CD4-positive, alpha-beta T cell treated with Interleukin-6 for 4 hours (primary cell): ENCODE measurements around the gene STARD8.
"Not testable (repeated sequence)": the region's sequence is repeated elsewhere in the genome, so short reads cannot be mapped to it uniquely, and the experiment has no call there.

Source experiments
- DNase-seq: peaks from one replicate; pipeline ENCODE4 v3.0.0-alpha.2; 2020; ENCODE audit warnings: mixed read lengths

Gene STARD8

DNA sequence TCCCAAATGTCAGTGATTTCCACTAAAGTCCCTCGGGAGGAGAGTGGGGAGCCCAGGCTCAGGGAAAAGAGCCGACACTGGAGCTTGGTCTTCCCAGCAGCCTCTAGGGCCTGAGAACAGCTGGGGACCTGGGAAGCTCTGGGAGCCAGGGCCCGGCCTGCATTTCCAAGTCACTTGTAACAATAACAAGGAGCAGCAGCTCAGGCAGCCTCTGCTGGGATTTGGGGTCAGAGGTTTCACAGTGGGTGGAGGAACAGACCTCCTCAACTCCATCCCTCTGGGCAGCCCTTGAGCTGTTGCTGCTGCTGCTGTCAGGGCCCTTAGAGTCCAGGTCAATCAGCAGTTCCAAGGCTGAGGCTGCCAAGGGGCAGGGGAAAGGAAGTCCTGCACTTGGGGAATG lies 11.1 kb downstream of the STARD8 start:
- no peak for DNase-seq

DNA sequence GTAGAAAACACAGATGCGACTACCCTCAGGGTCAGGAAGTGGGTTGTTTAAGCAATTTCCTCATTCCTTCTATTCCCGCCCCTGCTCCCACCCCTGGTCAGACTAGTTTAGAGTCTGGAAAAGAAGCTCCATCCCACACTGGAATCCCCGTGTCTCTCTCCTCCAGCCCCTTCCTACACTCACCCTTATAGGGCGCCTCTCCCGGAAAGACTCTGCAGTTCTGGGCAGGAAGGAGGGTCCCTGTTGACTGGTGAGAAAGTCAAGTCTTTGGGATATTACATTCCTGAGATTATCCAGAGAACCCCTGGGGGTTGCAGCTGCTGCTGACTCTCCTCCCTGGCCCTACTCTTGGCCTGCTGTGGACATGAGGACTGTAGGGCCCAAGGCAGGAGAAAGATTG lies 11.9 kb downstream of the STARD8 start:
- no peak for DNase-seq

DNA sequence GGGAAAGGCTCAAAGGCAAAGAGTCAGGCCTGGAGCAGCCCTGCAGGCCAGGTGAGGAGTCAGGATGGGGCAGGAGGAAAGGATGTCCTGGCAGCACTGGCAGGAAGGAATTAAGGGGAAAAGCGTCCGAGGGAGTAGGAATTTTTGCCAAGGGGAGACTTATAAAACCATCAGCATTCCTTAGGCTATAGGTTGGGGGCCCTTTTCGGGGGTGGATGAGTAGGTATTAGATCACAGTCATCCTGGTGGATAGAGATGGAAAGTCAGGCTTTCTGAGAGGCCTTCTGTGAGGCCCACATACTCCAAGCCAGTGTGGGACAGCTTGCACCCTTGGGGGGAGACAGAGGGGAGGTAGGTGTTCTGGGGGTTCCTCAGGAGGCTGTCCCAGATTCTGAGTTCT lies 12.3 kb downstream of the STARD8 start:
- DNase-seq: no peak

DNA sequence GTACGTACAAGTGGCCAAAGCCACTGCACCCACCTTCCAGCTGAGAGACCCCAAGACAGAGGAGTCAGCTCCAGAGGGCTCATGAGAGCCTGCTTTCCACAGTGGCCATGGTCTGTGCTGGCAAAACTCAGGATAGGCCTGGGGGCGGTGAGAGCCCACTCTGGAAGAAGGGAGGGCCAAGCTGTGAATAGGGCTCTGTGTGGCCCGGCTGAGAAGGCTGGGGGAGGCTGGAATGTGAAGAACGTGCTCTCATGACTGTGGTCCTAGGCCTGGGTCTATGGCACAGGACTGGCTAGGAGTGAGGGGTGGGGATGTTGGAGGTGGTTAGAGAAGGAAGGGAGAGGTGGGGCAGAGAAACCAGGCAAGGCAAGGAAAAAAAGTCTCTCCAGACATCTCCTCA lies 13.3 kb downstream of the STARD8 start:
- DNase-seq: no peak

DNA sequence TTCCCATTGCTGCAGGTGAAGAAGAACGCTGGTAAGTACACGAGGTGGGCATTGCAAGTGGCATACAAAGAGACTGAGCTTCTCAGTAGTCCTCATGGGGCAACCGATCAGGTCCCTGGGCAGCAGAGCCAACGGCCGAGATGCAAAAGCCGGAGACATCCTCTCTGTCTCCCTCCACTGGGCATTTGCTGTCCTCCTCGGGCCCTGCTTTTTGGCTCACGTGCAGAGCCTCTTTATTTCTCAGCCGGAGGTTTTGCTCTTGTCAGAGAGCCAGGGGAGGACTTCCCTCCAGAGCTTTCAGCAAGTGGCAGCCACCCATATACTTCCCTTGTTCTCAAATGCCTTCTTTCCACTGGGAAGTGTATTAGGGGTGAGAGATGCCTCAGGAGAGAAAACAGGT lies 18.0 kb downstream of the STARD8 start:
- DNase-seq: no peak

DNA sequence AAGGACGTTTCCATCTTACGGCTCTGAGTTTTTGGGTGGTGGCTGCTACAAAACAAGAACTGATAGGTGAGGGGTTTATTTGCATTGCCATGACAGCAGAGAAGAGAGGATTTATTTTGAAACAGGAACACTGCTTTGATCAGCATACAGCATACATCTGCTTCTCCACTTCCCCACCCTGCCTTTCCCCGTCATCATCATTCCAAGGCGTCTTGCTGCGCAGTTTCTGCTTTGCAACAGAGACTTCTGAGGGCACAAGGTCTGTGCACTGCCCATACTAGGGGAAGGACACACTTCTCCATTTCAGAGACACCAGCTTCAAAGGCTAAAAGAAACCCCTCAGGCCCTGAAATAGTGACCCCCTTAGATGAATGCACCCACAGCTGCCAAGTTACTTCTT lies 19.1 kb downstream of the STARD8 start:
- DNase-seq: no peak

DNA sequence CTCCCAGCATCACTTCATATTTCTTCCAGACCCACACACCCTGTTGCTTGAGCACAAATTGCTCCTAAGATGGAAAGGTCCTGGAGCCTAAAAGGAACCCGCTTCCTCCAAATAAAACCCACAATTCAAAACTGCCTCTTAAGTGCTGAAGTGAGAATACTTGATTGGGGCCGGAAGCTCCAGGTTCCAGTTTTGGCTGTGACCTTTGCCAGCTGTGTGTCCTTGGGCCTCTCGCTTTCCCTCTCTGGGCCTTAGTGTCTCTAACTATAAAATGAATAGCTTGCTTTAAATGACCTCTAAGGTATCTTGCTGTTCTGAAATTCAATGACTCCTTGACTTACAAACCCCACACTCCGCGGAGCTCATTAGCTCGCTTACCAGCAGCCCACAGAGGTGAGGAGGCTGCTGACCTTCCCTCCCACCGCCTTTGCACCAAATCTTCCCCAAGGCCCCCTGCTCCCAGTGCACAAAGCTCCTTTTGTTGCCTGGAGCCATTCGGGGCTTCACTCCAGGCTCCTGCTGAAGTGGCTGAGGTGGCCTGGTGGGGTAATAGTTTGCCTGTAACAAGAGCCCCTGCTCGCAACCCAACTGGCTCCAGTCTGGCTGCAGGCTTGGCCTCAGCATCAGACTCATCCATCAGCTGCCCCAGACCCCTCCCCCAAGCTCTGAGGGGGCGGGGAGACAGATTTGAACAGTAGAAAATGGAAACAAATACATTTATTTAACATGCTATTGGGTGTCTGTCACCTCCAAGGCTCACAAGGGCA lies 21.8 kb downstream of the STARD8 start:
- DNase-seq: no peak

DNA sequence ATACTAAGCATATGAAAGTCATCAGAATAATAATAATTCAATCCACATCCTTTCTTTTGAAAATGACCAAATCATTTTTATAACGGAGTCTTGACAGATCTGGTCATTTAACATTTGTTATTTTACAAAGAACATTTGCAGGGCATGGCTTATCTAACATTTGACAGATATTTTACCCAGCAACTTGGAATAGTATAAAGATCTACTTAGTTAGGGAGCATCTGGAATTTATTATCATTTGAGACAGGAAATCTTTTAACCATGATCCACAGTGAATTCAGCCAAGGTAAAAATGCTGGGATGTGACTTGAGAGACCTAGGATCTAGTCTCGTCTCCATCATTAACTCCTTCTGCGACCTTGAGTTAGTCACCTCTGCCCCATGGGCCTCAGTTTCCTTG lies 22.4 kb downstream of the STARD8 start:
- DNase-seq: no peak

DNA sequence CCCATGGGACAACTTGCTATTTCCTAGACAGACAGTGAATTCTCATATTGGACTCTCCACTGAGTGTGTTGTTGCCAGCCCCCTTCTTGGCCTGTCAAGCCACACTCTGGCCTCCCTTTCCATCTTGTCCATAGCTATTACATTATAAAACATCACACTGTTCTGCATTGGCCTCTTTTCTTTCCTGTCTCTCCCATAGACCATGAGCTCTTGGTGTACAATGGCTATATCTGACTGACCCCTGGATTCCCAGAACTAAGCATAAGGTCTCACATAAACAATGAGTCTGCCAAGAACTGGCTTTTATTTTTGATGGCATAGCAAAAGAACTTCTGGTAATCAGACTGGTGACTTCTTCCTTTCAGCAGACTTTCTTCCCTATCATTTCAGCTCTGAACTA lies 23.8 kb downstream of the STARD8 start:
- DNase-seq: no peak

DNA sequence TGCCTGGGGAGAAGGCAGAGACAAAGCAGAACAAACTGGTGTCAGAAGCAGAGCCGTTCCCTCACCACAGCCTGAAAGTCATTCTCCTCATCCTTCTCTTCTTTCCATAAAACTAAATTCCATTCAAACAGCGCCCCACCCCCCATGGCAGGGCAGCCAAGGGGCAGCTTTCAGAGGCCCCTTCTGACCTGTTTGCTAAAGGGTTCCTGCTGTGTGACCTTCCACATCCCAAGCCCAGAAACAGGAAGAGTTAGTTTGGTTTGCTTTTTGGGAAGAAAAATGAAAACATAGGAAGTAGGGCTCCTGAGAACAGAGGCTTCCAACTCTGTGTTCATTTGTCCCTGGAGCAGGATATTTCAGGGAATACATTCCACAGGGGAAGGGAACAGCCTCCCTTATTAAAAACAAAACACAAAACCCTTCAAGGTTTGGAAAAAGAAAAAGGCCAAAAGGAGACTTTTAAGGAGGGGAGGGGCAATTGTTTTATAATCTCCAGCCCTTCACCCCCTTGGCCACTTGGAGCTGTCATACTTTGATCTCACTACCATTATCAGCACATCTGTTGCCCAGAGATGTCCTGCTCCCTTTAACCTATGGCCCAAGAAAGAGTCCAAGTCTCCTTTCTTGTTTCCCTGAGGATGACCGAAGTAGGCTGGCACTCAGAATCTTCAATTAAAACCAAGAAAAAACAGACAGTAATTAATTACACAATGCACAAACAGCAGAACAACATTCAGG lies 25.3 kb downstream of the STARD8 start:
- DNase-seq: no peak

DNA sequence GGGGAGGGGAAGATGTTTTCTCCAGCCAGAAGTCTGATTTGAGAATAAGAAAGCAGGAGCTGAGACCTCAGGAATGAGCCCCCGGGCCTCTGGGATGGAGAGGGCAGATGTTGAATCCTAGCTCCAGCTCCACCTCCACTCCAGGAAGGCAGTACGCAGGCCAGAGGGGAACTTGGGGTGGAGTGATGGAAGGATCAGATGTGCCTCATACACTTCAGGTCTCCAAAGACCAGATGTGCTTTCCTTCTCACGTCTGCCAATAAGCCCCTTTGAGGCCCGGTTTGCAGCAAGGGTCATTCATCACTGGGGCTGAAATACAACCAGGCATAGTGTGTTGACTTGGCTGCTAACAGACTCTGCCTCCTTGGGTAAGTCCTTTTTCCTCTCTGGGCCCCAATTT lies 28.1 kb downstream of the STARD8 start:
- DNase-seq: no peak

DNA sequence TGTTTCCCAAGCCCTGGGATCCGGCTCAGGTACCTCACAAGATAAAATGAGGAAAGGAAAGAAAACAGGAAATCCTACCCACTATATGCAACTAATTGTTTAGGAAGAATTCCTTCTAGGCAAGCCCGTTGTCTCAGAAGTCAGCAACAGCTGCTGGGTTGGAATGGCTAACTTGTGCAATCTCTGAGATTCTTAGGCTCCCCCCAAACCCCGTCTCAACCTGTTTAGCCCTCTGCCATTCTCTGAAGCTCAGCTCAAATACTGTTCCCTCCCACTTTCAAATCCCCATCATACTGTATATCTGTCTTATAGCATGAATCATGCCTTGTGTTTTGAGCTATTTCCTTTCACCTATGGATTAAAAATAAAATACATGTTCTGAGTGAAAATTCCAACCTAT lies 28.9 kb downstream of the STARD8 start:
- no peak for DNase-seq

DNA sequence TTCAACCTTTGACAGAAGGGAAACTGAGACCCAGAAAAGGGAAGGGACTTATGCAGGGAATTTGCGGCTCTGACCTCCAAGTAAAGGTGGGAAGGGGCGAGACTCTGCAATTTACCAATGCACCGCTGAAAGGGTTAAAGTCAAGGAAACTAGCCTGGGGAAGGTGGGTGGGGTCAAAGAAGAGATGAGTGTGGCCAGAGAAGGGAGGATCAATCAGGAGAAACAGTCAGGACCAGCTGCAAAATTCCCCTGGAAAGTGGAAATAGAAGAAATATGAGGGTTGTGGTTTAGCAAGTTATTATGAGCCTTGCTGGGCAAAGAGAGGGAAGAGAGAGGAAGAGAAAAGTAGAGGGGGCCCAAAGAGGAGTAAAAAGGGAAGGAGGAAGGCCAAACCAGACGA lies 30.5 kb downstream of the STARD8 start:
- DNase-seq: no peak

DNA sequence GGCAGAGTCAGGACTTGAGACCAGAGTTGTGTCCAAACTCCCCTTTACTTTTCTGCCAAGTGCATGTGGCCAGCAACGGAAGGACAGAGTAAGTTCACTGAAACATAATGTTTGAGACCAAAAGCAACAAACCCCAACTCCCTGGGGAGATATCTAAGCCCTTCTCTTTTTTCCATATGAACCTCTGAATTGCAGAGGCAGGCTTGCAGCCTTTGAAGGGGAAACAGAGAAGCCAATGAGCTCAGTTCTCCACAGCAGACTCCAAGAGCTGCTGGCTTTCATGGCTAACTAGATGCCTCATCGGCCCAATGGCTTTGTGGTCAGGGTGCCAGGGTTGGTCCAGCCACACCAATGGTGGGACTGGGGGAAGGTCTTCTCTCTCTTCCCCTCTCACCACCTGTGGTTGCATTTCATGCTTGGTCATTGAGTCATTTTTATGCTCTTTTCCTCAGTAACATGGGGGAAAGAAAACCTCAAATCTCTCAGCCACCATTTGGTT lies 34.0 kb downstream of the STARD8 start:
- no peak for DNase-seq

DNA sequence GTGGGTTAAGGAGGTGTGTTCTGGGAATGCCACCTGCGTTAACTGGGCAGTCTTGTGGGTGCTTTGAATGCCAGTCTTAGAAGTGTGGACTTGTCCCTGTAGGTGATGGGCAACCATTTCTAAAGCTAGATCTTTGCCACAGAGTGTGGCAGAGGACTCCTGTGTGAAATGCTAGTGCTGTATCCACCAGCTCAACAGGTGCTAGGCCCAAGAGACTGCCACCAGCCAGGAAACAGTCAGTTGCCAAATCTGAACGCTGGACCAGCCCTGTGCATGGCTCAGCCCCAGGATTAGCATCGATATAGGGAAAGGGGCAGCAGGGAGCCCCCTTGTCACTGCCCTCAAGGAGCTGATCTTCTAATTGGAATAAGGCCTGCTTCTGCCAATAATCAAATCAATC lies 35.3 kb downstream of the STARD8 start:
- DNase-seq: no peak

DNA sequence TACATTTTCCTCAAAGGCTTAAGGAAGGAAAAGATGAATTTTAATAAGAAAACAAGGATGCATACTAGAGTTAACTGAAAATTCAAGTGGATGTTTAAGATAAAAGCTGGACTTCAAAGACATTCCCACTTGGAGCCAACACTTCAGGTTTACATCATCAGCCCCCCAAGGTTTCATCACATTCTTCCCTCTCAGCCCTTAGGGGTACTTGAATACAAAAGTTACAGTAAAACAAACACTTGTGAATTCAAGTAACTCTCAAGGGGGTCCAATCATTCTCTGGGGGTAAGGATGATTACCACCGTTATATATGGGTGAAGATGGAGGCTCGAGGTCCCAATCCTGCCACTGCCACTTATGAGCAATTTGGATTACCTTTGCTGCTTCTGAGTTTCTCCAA lies 36.1 kb downstream of the STARD8 start:
- no peak for DNase-seq

DNA sequence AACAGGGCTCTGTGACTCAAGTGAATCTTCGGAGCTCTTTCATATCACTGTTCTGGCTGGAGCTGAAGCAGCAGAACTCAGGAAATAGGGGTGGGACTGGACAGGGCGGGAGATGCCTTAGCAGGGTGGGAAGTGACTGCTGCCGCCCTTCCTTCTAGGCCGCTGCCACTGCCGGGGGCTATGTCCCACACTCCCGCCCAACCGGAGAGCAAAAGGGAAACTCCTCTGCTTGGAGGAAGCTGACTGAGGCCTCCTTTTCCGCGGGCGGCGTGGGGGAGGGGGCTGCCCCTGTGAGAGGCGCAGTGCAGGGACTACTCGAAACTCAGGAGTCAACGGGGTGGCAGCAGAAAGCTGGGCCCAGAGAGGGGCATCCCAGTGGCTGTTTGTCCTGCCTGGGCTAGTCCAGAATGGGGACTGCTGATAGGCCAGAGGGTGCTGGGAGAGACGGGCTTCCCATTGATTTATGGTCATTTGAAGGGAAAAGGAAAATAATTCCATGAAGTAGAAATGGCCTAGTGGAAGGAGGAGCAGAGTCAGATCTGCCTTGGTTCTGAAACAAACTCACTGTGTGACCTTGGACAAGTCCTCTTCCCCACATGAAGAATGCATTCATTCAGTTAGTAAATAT lies 36.9 kb downstream of the STARD8 start:
- no peak for DNase-seq

DNA sequence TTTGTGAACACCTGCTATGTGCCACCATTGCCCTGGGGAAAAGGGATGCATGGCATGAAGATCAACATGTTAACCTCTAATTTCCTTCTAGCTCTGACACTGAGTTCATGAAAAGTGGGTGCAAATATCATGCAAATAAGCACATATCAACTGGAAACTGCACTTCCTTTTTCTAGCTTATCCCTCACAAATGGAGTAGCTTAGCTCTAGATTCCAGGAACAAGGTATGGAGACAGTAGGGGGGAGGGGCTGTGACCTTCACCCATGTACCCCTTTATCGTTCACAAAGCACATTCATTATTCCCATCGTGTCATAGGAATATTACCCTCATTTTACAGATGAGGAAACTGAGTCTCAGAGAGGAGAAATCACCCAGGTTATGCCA lies 37.4 kb downstream of the STARD8 start:
- no peak for DNase-seq

DNA sequence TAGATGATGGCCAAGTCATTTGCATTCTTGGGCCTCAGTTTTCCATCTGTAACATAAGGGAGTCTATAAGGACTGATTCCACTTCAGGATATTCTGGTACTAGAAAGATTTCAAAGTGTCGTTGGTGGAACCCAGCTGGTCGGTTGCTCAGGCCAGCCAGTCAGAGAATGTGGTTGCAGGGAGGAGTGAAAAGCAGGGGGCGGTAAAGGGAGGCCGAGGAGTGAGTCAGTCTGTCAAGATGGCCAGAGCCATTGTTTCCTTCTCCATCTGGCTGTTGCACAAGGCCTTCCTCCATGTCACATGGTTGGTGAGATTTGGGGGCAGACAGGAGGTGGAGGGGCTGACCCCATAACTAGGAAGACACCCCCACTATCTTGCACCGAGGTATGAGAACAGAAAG lies 38.2 kb downstream of the STARD8 start:
- no peak for DNase-seq

DNA sequence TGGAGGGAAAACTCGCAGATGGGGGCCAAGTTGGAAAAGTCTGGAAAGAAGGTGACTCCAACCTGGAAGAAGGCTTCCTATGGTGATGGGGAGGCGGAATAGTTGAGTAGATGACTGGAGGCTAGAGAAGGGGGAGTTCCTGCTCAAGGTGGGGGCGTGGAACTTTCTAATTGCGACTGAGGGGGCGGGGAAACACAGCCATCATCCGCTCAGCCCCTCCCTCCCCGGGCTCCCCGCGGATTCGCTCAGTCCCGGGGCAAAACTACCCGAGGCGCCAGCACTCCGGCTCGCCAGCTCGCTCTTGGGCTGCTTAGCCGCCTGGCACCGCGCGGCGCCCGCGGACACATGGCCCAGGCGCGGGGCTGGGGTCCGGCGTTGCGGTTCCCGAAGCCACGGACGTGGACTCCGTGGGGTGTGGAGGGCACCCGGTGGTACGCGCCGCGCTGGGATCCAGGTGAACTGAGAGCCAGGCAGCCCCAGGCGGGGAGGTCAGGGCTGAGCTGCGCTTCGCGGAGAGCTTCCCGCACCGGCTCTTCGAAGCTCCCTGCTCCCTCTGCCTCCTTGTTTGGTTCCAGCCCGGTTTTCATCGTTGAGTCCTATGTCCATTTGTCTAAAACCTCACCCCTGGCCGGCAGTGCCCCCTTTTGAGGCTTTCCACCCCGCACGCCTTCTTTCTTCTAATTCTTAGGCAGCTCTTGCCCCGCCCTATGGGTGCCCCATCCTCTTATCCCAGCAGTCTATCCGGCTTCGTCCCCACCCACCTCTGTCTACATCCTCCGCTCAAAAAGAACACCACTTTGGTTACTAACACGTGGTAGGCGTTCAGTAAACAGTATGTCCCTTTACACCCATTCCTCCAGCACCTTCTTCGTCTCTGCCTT lies 38.9 kb downstream of the STARD8 start:
- DNase-seq: peak; percentile 13

DNA sequence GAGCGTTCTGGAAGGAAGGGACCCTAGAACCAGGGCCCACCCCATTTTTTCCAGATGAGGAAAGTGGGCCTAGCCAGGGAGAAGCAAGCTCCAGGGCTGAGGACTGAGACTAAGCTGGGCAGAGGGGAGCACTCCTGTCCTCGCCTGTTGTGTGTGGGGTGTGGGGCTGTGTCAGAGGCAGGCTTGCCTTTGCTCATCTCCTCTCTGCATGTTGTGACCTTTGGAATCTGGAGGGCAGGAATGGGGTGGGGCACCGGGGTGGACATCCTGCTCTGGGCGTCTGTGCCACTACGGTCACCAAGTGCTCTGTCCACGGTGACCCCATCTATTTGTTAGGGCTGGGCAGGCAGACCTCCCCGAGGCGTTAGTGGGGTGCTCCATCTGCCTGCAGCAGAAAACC lies 41.5 kb downstream of the STARD8 start:
- not testable (repeated sequence) for DNase-seq

DNA sequence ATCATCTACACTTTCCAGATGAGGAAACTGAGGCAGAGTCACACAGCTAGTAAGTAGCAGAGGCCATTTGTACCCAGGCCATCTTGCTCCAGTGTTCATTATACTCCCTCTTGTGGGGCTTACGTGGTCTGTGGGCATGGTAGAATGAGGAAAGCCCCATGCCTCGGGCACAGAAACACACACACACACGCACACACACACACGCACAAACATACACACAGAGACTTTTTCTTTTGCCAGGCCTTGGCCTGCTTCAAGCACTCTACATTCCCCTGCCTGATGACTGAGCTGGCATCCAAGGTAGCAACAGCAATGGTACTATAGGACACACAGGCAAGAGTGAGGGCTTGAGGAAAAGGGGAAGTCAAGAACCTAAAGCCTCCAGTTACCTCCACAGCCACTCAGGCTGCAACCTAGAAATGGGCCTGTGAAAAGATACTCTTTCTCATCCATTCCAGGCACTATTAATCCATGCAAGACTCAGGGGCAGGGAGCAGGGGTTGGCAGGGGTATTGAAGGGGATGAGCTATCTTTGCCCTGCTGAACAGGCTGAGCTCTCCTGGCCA lies 43.6 kb downstream of the STARD8 start:
- no peak for DNase-seq

DNA sequence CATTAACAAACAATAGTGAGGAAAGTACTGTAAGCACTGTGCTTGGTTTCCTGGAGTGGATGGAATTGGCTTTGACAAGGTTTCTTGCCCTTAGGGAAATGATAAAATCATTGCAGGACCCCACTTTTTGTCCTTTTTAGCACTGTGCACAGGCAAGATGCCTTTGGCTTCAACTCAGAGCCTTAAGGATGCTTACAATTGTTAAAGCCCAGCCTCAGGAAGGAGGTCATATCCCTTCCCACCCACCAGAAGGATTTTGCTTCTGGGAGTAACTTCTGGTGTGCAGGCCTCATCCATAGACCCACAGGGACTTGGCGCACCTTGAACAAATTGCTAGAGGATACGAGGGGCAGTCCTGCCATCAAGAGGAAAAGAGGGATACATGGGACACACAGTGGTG lies 44.5 kb downstream of the STARD8 start:
- DNase-seq: no peak
